Endothelial cell of umbilical vein (primary cell): ENCODE data around the gene CFTR.

Source experiments
- POLR2A ChIP-seq: IDR thresholded peaks from 2 replicates; pipeline ENCODE4 v1.6.1; 2012; ENCODE audit warnings: low read depth, mild to moderate bottlenecking, control low read depth, low read length
- TF ChIP-seq, protein P1 (sequence below), 2 donors: IDR thresholded peaks; 1 replicate in 1 of 2; 2 replicates in 1 of 2; pipeline ENCODE4 v1.5.1; 2011; ENCODE audit warnings: low read length in 2 of 2, mild to moderate bottlenecking in 2 of 2, moderate library complexity in 2 of 2, control low read depth in 1 of 2, inconsistent platforms in 1 of 2, low read depth in 1 of 2; ENCODE audit not compliant: insufficient read depth in 1 of 2; ENCODE audit errors: extremely low read depth in 1 of 2

DNA sequence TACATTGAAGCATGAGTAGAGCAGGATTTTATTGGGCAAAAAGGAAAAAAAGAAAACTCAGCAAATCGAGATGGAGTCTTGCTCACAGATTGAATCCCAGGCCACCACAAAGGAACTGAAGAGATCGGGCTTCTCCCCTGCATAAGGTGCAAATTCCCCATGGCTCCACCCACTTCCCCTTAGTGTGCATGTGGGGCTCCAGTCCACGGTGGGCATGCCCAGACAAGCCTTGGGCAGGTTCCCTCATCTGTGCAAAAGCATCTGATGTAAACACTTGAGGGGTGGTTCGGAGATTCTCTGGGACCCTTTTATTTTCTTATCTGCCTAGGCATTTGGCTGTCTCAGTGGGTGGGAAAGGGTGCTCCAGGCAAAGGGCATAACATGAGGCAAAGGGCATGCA, 150.7 kb downstream of the CFTR start:
- TF ChIP-seq POLR2A, result no peak
- TF ChIP-seq, protein P1, sequence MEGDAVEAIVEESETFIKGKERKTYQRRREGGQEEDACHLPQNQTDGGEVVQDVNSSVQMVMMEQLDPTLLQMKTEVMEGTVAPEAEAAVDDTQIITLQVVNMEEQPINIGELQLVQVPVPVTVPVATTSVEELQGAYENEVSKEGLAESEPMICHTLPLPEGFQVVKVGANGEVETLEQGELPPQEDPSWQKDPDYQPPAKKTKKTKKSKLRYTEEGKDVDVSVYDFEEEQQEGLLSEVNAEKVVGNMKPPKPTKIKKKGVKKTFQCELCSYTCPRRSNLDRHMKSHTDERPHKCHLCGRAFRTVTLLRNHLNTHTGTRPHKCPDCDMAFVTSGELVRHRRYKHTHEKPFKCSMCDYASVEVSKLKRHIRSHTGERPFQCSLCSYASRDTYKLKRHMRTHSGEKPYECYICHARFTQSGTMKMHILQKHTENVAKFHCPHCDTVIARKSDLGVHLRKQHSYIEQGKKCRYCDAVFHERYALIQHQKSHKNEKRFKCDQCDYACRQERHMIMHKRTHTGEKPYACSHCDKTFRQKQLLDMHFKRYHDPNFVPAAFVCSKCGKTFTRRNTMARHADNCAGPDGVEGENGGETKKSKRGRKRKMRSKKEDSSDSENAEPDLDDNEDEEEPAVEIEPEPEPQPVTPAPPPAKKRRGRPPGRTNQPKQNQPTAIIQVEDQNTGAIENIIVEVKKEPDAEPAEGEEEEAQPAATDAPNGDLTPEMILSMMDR (IDR thresholded peaks at IDR 0.05; ENCODE audit: extremely low read depth in 1 of 2, insufficient read depth in 1 of 2, low read depth in 1 of 2, low read length in 2 of 2), result no peak
